NCI-H1694 treated with DMSO at 0.1 percent for 48 hours (cell line): ENCODE data around the gene PSMB1.

ENCODE experiments used
- DNase-seq: peaks from one replicate; lab custom pipeline; 2025; lab: John Stamatoyannopoulos, UW

The PSMB1 gene

DNA sequence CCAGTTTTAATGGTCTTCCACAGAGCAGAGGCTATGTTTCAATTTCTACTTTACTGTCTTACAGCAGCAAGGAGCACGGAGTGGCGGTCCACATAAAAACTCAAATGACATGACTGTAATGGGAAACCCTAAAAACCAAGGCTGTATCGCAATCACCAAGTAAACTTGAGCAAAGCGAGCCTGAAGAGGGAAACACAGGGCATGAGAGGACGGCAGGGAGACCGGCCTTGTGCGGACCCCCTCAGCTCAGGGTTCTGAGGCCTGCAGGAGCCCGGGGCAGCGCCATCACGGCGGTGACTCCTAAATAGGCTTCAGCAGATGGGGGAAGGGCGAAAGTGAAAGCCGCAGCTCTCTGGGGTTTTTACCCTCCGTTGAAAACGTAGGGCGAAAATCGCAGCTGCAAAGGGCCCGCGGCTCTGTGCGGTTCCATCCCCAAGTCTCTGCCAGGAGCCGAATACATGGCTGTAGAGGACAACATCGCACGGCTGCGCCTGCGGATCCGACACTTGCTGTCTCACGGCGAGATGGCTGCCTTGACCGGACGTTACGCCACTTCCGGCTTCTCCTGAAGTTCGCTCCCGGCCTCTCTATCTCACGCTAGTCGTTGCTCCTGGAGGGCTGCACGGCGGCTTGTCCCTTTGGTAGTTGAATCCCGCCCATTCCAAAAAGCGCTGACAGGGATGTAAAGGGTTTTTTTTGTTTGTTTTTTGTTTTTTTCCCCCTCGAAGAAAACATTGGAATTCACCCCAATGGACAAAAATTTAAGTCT, at the start of gene PSMB1:
Gene PSMB1 (minus strand): TSS at position 543 of the 769 bp plus-strand sequence. CDS start 65 bp downstream, at position 478.
- DNase-seq, result peak; percentile 68

DNA sequence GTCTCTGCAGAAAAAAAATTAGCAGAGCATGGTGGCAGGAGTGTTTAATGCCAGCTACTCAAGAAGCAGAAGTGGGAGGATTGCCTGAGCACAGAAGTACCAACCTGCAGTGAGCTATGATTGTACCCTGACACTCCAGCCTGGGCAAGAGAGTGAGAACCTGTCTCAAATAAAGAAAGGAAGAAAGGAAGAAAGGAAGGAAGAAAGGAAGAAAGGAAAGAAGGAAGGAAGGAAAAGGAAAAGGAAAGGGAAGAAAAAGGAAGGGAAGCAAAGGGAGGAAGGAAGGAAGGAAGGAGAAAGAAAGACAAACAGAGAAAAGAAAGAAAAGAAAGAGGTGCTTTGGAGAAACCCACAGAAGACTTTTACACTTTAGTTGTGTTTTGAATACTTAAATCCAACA, 44.2 kb upstream of the PSMB1 start:
- DNase-seq, result no peak

DNA sequence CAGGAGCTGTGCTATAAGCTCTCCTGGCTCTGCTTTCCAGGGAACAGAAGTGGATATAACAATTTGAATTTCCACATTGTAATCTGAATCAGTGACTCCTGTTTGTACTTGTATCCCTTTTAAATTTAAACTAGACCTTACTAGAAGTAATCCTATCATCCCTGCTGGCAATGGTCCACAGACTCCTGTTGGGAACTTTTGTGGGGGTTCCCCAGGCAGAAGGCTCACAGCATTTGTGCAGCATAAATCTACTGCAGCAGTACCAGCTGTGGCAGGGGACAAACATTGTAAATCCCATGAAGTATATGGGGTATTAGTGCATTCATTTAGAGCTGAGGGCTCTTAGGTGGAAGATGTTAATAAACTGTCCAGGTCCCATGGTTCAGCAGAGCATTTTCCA, 43.3 kb upstream of the PSMB1 start:
- DNase-seq, result no peak

DNA sequence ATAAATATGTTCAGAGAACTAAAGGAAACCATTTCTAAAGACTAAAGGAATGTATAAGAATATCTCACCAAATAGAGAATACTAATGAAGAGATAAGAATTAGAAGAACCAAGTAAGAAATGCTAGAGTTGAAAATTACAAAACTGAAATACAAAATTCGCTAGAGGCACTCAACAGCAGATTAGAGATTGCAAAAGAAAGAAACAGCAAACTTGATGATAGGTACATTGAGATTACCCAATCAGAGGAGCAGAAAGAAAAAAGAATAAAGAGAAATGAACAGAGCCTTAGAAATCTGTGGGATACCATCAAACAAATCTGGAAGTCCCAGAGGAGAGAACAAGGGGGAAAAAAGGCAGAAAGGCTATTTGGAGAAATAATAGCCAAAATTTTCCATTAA, 37.6 kb upstream of the PSMB1 start:
- no peak for DNase-seq

DNA sequence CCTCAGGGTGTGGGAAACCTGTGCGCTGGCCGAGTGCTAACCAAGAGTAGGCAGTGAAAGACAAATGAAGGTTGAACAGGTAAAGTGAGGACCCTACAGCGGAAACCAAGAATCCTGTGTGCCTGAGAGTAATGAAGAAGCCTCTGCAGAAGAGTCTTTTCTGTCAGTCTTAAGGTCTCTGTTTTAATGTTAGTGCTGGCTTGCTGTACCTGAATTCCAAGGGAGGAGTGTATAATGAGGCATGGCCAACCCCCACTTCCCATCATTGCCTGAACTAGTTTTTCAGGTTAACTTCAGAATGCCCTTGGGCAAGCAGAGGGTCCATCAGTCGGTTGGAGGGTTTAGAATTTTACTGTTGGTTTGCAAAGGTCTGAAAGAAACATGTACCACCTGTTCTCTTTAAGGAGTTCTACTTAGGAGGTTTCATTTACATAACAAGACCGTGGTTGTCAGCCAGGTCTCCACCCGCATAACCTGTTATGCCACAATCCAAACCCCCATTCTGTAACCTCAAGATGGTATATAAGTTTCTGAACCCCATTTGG, 31.9 kb upstream of the PSMB1 start:
- DNase-seq, result no peak

DNA sequence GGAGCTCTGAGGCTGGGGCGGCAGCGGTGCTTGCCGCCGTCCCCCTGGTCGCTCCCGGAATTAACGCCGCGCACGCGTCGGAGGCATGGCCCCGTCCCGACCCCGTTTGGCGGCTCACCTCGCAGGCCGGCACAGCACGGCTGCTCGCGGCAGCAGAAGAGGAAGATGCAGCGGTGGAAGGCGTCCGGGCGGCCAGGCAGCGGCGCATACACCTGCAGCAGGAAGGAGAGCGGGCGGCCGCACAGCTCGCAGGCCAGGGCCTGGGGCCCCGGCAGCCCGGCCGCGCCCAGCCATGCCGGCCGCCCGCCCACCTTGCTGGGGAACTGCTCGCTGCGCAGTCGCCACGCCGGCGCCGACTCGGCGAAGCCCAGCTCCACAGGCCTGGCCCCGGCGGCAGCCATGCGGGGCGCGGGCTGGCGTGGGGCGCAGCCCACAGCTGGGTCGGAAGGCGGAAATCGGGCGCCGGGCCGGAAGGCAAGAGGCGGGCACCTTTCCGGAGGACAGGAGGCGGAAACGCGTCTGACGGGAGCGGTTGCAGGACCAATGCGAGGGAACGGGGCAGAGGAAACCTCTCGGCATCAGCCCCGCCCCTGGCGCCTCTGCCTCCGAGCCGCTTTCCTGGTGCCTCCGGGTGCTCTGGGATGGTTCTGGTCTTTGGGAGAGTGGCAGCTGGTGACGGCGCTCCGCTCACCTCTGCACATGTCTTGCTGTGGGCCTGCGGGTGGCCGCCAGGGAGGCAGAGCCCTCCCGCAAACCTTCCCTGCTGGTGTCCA, 31.3 kb upstream of the PSMB1 start, which contains the start of gene PDCD2:
Gene PDCD2 (minus strand): TSS at position 457 of the 773 bp plus-strand sequence. CDS start 56 bp downstream, at position 401.
- peak; percentile 74 for DNase-seq

DNA sequence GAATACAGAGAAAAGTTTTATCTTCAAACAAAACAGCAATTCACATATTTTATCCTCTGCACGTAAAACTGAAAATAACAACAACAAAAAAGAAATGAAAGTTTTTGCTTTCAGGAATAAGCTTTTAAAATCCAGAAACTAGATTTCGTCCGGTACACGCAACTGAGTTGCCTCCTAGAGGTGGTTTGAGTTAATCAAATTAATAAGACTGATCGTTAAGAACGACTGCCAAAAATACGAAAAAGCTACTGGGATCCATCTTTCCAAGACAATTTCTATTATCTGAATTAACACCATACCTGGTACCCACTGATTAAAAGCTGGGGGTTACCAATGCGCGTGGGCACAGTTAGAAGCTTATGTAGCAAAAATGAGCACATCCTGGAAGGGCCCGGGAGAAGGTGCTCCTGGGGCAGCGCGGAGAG, 30.7 kb upstream of the PSMB1 start:
- peak; percentile 29 for DNase-seq

DNA sequence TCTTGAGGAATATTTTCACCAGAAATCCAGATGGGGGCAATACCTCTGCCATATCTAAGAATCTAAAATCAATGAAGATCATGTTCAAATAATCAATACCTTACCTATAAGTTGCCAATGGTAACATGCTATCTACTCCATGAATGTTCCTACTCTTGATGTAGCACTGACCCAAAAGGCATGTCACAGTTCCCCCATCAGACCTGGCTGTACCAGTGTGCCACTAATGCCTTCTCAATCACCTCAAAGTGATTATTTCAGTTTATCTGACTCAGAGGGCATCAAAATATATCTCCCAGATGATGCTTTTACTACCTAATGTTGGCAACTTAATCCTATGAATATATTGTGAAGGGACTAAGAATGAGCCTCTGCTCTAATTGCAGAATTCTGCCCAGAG, 25.8 kb upstream of the PSMB1 start:
- DNase-seq, result no peak

DNA sequence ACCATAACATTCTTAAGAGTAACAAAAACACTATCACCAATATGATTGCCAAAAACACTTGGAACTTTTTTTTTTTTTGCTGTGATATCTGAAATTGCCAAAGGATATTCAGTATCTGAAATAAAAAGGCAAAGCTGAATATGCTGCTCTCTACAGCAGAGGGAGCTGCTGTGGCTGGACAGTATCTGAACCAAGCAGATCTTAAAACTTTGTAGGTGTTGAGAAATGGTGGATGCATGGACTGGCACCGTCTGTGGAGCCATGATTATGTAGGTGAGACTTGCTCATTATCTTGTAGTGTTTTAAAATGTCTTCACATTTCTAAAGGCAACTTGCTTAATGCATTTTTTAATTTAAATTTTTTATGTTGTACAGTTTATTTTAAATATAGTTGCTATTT, 22.1 kb upstream of the PSMB1 start:
- DNase-seq, result no peak

DNA sequence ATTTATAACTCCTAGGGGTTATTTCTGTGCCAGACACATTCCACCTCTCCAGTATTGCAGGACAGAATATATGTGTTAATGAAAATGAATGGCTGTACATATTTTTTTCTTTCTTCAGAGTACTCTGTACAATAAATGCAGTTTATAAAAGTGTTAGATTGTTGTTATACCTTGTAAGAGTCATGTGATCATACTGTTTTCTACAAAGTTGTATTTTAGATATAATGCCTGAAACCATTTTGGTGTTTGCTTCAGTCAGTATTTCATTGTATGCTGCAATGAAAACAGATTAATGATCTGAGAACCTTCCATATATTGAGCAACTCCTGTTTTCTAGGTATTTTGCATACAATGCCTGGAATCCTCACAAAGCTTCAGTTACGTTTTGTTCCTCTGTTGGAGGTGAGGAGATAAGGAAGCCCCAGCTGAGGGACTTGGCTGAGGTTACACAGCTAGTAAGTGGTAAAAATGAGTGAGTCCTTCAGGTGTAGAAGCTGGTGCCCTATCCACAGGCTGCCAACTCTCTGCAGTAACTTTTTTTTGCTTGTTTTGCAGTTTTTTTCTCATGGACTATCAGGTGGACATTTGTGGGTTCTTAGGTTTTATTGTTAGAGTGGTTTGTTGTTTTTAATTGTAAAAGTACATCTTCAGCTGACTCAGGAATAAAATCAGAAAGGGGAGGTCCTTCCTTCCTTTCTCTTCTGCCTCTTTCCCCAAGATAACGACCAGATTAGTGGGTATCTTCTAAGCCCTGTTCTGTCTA, 19.8 kb upstream of the PSMB1 start:
- no peak for DNase-seq

DNA sequence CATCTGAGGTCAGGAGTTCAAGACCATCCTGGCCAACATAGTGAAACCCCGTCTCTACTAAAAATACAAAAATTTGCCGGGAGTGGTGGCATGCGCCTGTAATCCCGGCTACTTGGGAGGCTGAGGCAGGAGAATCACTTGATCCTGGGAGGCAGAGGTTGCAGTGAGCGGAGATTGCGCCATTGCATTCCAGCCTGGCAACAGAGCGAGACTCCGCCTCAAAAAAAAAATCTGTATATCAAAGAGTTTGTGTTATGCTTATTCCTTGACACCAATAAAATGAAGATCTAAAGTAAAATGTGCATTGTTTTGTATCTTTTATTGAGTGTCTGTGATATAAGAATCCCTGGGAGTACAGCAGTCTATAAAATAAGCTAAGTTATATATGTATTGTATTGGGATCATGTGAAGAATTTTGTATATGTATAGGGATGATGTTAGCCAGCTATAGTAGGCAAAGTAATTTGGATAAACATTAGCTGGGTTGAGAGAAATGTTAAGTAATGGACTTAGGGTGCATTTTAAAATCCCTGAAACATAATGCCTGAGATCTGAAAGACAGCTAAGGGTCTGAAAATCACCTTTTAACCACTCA, 11.9 kb upstream of the PSMB1 start:
- no peak for DNase-seq

DNA sequence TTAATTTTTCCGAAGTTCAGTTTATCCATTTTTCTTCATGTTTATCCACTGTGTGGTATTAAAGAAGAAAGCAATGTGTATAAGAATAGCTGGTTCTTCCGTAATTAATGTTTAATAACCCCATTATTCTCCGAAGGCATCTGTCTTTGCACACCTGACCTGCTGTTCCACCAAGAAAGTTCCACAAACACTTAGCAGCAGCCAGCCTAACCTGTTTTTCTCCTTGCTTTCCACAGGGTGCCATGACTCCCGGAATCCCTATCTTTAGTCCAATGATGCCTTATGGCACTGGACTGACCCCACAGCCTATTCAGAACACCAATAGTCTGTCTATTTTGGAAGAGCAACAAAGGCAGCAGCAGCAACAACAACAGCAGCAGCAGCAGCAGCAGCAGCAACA, 8.4 kb upstream of the PSMB1 start:
- no peak for DNase-seq

DNA sequence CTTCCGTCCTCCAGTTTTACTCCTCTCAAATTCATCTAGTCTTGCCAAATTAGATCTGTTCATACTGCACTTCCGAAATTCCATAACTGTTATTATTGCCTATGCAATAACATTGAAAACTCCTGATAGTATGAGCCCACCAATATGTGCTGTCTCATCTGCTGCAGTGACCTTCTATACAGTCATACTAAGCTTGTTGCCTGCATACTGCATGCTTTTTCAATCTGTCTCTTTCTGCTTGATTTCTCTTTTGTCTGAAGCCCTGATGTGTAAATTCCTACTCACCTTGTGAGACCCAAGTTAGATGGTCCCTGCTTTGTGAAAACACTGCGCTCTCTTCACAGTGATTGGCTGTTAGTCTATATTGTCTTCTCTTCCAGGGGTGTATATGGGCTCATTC, 2.2 kb upstream of the PSMB1 start:
- DNase-seq, result no peak

DNA sequence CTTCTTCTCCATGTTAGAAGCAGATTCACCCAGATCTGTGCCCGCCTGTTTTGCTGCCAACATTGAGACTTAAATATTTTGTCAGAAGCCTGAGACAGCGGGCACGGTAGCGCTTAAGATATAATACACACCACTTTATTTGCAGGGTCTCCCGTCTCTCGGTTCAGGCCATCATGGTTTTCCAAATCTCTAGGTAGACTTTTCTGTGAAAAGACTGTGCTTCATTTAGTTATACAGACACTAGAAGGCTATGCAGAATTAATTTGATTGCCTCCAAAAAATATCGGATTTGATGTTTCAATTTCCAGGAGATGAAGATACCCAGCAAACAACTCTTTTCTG, 1.7 kb upstream of the PSMB1 start:
- no peak for DNase-seq

DNA sequence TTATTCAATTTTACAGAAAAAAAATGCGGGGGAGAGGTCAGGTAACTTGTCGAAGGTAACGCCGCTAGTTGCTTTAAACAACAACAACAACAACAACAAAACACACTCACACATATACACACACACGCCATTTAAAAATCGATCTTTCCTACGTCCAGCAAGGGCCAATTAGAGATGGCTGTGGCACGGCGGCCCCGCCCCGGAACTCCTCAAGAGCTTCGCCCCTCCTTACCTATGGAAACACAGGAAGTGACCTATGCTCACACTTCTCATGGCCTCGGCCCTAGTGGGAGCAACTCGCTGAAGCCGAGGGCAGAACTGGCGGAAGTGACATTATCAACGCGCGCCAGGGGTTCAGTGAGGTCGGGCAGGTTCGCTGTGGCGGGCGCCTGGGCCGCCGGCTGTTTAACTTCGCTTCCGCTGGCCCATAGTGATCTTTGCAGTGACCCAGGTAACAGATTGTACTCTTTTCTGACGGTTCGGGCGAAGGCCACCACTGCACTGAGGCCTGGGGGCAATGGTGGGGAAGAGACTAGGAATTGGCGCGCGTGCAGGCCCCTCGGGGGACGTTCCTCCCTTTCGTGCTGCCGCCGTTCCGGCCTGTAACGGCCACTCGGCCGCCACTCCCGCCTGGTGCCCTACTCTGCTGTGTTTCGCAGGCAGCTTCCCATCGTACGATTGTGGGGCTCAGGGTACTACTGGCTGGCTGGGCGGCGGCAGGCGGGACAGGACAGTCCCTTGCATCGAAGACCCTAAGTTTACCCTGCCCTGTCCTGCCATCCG, 1.1 kb upstream of the PSMB1 start, which contains the start of gene TBP:
Gene TBP (plus strand): TSS at position 357 of the 783 bp plus-strand sequence. CDS start 2,661 bp downstream, outside the sequence.
- peak; percentile 94 for DNase-seq

DNA sequence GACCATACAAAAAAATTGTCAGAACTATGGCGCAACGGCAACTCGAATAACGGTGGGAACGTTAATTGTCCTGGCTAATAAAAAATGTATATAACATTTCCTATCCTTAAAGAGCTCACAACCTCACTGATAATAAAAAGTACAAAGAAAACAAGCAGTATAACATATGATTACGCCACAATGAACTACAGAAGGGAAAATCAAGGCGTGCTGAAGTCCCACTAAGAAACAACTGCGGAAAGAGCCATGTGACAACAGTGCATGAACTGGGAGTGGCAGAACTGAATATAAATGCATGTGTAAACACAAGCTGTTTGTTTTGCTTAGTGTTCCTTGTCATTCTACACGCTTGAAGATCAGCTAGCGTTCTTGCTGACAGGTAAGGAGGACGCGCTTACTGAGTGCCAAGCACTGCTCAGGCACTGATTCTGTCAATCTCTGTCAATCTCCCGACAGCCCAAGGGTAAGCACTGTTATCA, 466 bp upstream of the PSMB1 start:
- peak; percentile 54 for DNase-seq

DNA sequence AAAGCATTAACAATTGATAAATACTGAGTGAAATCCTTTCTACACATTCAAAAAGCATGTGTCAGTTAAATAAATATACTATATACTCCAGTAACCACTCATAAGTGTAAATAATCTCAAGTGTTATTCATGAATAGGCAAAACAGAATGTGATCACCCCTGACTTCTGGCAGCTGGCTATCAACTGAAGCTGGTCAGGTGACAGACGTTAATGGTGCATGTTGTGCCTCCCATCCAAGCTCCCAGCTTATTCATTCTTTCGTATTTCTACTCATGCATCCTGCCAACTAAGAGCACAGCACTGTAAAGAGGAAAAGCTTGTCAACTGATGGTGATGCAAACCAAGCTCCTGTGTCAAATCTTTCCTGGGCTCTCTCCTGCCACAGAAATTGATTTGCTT, 7.7 kb downstream of the PSMB1 start:
- no peak for DNase-seq

DNA sequence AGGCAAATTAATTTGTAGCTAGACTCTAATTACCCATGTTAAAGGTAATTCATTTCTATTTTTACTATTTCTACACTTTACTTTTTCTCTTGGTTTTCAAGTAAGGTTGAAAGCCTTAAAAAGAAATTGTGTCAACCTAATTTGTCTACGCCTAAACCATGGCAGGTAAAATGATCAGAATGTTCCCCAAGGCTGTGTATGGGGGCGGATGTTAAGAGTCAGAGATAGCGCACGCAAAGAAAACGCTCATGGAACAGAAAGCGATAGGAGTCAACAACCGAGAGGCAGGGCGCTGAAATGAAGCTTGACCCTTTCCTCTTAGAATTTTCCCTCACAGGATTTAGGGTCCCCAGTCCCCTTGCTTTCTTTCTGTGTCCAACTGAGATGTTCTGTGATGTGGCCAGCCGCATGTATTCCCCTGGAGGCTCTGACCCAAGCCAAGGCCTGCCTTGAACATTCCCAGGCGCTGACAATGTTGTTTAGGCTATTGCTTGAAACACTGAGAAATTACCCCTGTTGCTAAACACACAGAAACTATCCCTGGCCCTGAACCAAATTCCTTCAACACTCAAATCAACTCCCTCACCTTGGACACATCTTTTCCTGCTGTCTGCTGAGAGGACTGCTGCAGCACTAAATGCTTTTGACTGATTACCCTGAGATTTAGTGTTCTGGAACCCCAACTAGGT, 10.9 kb downstream of the PSMB1 start:
- DNase-seq, result no peak

DNA sequence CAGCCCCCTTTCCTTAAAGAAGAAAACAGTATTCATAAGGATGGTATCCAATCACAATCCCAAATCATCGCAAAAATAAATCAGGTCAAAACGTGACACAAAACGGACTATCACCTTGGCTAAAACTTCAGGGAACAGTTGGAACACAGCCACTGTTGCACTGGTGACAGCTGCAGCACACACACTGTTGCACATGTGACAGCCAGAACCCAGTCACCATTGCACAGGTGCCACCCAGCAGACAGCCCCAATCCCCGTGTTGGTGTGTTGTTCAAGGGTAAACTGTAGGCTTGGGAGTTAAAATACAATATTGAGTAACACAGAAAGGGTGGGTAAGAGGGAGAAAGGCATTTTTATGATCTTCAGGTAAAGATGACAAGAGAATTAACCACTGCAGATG, 15.8 kb downstream of the PSMB1 start:
- no peak for DNase-seq

DNA sequence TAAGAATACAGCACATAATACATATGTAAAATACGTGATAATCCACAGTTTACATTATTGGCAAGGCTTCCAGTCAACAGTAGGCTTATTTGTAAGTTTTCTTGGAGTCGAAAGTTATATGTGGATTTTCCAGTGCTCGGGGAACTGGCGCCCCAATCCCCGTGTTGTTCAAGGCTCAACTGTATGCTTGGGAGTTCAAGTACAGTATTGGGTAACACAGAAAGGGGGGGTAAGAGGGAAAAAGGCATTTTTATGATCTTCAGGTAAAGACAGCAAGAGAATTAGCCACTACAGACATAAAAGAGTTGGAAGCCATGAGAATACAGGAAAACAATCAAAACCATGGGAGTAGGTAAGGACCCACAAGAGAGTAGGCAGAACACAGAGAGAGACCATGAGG, 16.4 kb downstream of the PSMB1 start:
- DNase-seq, result no peak
